ENCODE measurements around the gene PLEKHG5. TPM values are rescaled to one million over a fixed set of nuclear protein-coding genes. Genes with fewer than 3 reads are reported as not detected.

The PLEKHG5 gene
- total and polyA plus RNA-seq, 2 donors (not counting 1 experiment from before 2014, with no cell fraction given): 0.13 to 0.20 TPM

- Histone ChIP-seq H4K20me1 (ENCODE audit: control insufficient read depth, insufficient read depth, low read length, poor library complexity, severe bottlenecking) (no peaks in the 10 kb centered on the region), H3K9me3 (ENCODE audit: control extremely low read depth in 1 of 3, control insufficient read depth in 2 of 3, insufficient read depth in 1 of 3, low read length in 2 of 3) (peaks cover 0 to 5% (median 0%) of the 10 kb centered on the region in 3 donors), H3K27ac (ENCODE audit: low read length in 2 of 2) (no peak overlapping the region), H3K27me3 (replicated peaks in 1 of 4; ENCODE audit: control extremely low read depth in 1 of 4, control insufficient read depth in 3 of 4, insufficient read depth in 4 of 4, low read length in 3 of 4) (peaks cover 0 to 21% (median 8%) of the 10 kb centered on the region in 4 experiments), H3K4me3 (ENCODE audit: control extremely low read depth in 1 of 5, extremely low read depth in 1 of 5, insufficient read depth in 1 of 5, low read depth in 2 of 5, low read length in 4 of 5) (no peak overlapping the region), H3K4me1 (ENCODE audit: control insufficient read depth in 2 of 2, insufficient read depth in 2 of 2, low read length in 2 of 2) (peaks cover 0 to 8% of the 10 kb centered on the region in 2 donors), H3K9ac (ENCODE audit: low read length) (no peak overlapping the region), H3K4me2 (replicated peaks; ENCODE audit: low read depth, low read length, poor library complexity, severe bottlenecking) (no peak overlapping the region), H2AFZ (ENCODE audit: insufficient read depth, low read depth, low read length, poor library complexity, severe bottlenecking) (no peak overlapping the region), H3K36me3 (replicated peaks in 1 of 2; ENCODE audit: control extremely low read depth in 1 of 2, control insufficient read depth in 1 of 2, extremely low read depth in 1 of 2, insufficient read depth in 2 of 2, low read length in 1 of 2) (no peaks in the 10 kb centered on the region), H3K79me2 (ENCODE audit: control insufficient read depth, insufficient read depth, low read length) (no peaks in the 10 kb centered on the region)
- ChIA-PET CTCF (interaction anchor here (1.2 kb wide), 1 partner anchor 30 kb away, joined by 3 read pairs; no protein-coding TSS in a partner anchor), POLR2A (no interaction called here)
- H3K27me3 Mint-ChIP-seq: peaks cover 14% of the 10 kb centered on the region
- H3K27ac Mint-ChIP-seq: no peak overlapping the region
- DNase-seq: no peak
- no peak for ATAC-seq (ENCODE audit: low read depth)
- 91% methylated on average over 7 of the region's 13 CpGs for WGBS (ENCODE audit: insufficient coverage)
- H3K4me3 Mint-ChIP-seq: no peak overlapping the region
- peaks cover 3% of the 10 kb centered on the region for H3K4me1 Mint-ChIP-seq
- intact Hi-C loops (cut with micrococcal nuclease): no loop called here
- TF ChIP-seq EZH2 (IDR thresholded peaks at IDR 0.05; ENCODE audit: borderline replicate concordance, insufficient read depth, low read depth, low read length, poor library complexity, severe bottlenecking) (no peak), CTCF (IDR thresholded peaks at IDR 0.05) (no peak)
- H3K9me3 Mint-ChIP-seq (ENCODE audit: insufficient read depth): no peaks in the 10 kb centered on the region
These were observed 22.6 kb downstream of the PLEKHG5 start for GRCh38 chr1:6468729-6469461.

All from B cell (primary cell).